Measurements from ENCODE around the gene NR5A2.

The NR5A2 gene

DNA sequence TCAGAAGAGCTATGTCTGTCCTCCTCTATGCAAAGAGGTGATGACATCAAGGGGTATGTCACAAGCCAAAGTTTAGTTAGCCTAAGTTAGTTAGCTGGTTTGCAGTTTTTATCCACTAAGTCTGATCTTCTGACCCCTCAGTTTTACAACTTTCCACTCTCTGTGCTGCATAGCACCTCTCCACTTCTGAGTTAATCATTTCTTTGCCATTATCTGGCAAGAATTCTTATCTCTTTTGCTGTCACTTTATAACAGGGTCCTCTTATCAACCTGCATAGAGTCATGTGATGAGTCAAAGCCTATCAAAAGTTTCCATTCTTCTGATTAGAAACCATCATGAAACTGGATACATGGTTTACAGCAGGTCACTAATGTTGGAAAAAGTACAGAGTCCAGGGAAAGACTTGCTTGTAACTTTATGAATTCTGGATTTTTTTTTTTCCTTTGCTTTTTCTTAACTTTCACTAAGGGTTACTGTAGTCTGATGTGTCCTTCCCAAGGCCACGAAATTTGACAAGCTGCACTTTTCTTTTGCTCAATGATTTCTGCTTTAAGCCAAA, at the start of gene NR5A2:
TSS of gene NR5A2 (plus strand) at position 447 of the 560 bp plus-strand sequence. CDS start 138 bp downstream, outside the sequence.
- no peak for DNase-seq

DNA sequence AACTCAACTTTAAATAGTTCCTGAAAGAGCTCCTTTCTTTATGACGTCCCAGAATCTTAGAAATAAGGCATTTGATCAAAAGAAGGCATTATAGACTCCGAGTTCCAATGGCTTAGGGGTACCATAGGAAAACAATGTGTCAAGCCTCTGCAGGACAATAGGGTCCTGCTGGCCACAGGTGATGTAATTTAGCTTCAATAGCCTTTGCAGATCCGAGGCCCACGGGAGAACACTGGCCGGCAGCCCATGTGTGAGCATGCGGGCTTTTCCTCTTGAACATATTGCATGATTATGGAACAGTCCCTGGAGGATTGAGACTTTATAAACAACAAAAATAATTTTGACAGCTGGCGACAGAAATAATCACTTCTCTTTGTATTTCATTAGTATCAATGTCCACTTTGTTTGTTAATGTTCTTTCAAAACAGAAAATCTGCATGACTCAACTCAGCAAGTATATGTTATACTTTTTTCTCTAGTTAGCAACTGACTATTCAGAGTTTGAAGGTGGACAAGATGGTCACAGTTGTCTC, 49.0 kb upstream of the NR5A2 start:
- no peak for DNase-seq

DNA sequence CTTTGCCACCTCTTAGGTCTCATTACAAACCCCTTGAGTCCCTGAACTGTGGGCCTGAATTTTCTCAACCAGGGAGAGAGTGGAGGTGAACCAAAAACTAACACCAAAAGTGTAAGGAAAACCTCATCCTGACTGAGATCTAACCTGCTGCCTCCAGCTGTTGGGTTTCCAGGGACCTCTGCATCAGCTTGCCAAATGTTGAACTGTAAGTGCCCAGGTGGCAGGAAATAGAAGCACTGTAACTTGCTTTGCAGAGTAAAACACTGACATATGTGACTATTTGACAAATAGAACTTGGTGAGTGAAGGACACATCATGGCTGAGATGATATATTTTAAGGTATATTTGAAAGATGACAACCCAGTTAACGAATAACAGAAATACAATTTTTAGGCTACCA, 48.4 kb upstream of the NR5A2 start:
- DNase-seq, result no peak

DNA sequence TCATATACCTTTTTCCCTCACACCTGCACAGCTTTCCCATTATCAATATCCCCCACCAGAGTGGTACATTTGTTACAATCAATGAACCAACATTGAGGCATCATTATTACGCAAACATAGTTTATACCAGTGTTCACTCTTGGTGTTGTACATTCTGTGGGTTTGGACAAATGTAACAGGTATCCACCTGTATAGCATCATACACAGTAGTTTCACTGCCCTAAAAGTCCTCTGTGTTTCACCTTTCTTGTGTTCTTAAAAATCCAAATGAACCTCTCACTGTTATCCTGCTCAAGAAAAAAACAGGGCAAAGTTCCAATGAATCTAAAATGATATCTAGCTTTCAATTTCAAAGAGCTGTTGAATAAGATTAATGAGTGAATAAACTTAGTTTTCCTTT, 45.9 kb upstream of the NR5A2 start:
- no peak for DNase-seq

DNA sequence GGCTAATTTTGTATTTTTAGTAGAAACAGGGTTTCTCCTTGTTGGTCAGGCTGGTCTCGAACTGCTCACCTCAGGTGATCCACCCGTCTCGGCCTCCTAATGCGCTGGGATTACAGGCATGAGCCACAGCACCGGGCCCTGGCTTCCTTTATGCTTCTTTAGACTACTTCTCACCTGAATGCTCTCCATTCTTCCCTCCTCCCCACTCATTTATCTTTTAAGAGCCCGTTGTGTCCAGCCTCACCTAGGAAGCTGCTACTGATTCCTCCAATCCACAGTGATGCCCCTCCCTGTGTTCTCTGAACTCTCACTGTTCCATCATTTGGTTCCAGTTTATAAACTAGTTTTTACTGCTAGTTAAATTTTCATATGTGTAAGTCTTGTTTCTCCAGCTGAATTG, 44.9 kb upstream of the NR5A2 start:
- DNase-seq, result no peak

DNA sequence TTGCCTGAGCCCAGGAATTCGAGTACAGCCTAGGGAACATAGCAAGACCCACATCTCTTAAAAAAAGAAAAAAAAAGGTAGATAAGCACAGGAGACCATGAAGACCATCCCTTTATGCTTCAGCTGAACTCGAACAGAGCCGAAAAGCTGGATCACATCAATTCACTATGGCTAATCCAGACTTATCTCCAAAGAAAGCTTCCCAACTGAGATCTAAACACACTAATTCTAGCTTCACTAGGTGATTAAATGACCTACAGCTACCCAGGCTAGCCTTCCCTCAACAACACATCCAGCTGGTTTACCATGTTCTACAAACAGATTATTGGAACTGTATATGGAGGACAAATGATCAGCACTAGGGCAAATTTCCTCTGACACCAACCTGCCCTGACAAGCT, 44.0 kb upstream of the NR5A2 start:
- DNase-seq, result no peak

DNA sequence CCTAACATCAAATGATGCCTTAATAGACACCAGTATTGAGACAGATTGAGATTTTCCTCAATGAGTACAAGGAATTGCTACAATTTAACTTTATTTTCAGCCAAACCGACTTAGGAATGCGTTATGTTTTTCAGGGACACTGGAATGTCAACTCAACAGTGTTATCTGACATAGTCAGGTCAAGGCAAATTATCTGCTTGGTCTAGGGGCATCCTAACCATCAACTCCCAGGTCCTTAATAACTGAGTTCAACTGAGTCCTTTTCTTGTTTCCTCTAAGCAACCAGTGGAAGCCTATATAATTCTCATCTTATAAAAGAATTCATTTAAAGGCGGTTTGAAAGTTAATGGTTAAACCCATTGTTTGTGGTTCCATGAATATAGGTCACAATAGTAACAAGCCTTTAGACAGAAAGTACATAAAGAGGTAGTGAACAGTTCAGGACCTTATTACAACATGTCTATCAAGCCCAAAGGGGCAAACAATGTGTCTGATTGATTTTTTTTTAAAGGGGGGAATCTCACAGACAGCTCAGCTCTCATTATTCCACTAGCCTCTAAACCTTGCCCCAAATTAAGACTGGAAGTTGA, 32.3 kb upstream of the NR5A2 start:
- no peak for DNase-seq

DNA sequence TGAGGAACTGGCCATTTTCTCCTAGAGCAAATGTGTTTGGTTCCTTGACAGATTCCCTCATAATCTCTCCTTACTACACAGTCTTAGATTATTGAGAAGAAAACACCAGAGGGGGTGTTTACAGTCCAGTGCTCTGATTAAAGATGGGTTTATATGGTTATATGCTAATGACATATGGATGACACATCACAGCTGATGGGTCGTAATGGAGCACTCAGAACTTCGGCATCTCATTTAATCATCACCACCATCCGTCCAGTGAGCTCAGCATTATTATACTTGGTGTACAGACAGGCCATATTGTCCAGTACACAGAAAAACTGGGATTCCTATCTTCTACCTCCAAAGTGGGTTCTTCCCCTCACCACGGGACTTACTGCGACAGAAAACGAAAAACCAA, 22.3 kb upstream of the NR5A2 start:
- DNase-seq, result no peak

DNA sequence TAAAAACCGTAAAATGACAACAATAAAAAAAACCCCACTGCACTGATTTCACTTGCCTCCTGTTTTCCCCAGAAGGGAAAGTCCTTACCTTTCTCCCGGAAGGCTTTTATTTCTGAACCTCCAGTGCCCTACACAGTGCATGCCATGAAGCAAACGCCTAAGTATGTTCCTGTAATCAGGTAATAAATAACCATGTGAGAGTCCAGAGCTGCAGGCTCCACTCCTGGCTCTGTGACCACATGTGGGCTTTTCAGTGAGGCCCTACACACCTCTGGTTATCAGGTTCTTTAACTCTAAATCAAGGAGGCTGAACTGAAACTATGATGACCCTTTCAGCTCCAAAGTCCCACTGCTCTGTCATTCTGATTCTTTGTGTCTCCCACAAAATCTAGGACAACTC, 20.8 kb upstream of the NR5A2 start:
- no peak for DNase-seq

DNA sequence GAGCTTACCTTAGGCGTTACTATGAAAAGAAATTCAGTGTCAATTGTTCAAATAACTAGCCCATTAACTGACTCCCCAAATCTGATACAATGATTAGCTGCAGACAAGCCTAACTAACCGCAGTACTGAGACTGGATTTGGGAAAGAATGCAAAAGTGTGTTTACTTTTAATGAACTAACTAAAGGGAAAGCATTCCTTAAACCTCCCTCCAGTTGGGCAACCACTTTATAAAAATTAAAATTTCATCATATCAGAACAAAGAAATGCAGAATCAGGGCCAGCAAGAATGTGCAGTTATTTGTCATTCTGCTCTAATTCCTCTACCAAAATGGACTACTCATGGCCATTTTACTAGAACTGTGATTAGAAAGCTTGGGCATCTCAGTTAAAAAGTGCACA, 11.7 kb upstream of the NR5A2 start:
- no peak for DNase-seq

DNA sequence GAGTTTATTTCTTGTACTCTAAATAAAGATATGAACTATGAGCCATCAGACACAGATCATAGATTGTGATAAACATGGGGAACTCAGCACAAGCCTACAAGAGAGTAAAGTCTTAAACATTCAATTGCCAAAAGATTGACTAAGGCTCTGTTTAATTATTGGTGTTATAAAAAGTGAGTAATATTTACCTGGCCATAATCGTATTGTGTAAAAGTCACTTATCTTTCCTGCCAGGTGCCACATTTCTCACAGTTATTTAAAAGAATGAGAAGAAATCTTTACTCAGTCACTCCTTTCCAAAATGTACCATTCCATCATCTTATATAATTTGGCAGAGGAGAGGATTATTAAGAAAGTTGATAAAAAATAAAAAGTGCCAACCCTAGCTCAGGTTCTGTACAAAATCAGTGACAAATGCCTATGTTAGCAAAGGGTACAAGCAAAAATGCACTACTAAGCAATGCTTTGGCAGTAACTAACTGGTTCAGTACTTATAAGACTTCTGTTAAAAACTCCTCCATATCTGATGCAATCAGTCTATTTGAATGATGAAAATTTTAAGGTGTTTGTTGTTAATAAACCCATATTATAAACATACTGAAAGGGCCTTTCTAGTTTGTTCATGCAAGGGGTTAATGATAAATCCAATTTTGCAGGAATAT, 5.8 kb upstream of the NR5A2 start:
- no peak for DNase-seq

DNA sequence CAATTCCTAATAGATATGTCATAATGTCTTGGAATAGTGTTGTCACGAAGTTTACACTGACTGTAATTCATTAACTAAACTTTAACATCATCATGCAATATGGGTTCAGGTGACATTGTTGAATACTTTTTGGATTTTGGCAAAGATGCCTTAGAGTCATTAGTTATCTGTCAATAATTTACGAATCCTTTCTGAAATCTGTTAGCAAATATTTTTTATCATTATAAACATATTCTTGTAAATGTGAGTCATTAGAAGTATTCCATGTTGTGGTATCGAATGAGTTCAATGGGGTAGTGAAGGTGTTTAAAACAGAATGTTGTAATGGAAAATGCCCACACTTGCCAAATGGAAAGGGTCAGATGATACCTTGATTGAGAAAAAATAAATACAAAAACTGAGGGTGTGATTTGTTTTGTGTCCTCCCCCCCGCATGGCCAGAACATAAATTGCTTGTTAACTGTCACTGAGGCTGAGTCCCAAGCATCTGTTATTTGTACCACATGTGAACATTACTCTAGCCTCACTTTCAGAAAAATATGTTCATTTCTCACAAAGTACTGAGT, 5.2 kb upstream of the NR5A2 start:
- DNase-seq, result no peak

DNA sequence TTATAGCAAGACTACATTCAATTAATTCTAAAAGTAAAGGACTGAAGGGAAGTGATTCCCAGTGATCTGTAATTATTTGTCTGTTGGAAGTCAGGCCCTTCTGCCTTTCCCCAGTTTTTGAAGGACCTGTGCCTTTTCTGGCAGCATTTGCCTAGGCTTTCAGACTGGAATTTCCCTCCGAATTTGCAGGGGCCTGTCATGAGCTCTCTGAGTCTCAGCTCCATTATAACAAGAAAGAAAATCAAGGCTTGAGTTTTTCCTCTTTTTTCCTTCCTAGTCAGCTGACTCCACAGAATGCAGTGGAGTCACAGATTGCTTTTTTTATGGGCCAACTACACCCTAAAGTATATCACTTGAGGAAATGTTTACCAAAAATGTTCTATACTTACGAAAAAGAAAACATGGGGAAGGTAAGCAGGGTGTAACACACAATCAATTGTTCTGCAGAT, 1.1 kb downstream of the NR5A2 start:
- DNase-seq, result no peak

DNA sequence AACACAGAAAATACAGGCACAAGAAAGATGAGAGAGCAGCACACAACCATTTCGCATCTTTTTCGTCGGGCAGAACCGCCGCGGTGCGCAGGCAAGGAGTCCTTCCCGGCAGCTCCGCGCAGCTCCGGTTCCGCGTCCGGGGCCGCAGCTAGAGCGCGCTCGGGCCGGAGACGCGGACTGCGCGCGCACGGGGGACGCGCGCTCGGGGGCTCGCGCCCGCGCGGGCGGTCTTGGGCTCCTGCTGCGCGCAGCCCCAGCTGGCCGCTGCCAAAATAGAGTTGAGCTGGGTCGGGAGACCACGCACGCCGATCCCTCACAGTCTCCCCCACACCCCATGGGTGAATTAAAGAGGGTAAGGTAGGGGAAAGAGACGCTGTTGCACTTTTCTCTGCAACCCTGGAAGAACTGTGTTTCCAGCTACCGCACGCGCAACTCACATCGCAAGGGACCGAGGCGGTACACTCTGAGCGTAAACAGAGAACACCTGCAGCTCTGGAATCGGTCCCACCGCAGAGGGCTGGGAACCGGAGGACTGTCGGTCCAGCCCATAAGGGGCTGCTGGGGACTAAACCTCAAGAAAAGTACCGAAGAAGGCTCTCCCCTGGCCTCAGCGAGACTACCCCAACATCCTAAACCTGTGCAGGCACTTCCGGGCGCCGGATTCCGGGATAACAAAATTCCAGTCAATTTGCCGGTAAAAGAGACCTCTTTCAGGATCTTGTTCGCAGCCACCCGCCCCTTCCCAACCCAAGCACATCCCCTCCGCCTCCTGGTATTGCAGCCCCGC, 1.7 kb downstream of the NR5A2 start:
- no peak for DNase-seq

DNA sequence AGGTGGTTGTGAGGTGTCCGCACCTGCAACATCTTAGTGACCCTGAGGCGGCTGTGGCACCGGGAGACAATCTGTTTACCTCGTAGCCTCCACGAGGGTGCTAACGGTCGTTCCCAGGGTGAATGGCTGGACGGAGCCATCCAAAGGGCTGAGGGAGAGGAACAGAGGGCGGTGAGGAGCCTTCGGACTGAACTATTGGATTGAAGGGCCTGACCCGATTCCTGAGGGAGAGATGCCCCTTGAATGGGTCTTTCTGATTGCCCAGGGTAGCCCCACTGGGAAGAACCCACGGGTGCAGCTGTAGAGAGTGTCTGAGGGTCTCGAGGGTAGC, 2.3 kb downstream of the NR5A2 start:
- DNase-seq, result no peak

DNA sequence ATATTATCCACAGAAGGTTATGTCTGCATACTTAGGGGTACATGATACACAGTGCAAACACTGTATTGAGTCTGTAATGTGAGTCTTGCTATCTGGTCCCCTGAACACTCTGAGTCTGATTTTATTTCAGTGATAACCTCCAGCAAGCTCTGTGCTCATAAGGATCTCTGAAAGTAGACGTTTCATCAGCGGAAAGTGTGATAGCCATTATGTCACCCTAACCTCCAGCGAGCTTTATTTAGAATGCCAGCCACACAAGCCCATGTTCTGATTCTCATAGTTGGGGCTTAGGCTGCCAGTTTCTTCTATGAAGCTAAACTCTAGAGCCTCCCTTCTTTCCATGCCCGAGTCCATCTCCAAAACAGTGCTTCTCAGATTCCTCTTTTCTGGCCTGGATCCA, 3.3 kb downstream of the NR5A2 start:
- DNase-seq, result no peak

DNA sequence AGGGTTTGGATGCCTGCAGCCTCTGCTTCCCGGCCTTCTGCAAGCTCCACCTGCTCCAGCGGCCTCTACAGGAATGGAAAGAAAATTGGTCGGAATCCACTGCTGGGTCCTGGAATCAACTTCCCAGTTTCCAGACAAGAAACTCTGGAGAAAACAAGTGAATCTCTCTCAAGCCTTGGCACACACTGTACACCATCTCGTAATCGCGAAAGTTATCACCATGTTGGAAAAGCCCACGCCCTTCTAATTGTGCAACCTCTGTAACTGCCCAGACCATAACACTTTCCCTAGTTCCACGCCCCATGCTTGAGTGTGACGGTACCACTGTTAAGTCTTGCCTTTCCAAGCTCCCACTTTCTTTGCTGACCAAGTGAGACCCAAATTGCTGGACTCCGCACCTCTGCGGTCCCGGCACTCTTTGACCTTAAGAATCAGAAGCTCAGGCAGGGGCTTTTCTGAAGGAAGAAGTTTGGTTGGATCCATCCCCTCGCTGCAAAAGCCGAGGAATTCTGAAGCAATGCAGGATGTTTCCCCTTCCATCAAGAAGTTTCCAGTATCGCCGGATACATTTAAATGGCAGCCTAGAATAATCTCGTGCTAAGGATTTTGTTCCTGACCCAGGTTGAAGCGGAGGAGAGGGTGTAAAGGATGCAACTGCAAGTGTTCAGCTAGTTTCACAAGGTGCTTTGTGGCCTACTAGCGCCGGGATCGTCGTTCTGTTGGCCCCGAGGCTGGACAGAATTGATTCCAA, 6.2 kb downstream of the NR5A2 start:
- no peak for DNase-seq

DNA sequence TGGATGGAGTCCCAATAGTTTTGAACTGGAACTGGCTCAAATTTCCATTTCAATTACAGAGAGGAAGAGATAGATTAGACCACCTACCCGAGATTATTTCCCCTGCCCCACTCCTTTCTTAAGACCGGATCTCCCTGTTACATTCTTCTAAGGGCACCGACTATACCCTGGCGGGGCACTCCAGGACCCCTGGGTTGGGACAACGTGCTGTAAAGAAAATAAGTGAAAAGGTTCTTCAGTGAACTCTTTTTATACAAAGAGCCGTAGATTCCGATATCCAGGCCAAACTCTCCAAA, 6.7 kb downstream of the NR5A2 start:
- DNase-seq, result no peak

DNA sequence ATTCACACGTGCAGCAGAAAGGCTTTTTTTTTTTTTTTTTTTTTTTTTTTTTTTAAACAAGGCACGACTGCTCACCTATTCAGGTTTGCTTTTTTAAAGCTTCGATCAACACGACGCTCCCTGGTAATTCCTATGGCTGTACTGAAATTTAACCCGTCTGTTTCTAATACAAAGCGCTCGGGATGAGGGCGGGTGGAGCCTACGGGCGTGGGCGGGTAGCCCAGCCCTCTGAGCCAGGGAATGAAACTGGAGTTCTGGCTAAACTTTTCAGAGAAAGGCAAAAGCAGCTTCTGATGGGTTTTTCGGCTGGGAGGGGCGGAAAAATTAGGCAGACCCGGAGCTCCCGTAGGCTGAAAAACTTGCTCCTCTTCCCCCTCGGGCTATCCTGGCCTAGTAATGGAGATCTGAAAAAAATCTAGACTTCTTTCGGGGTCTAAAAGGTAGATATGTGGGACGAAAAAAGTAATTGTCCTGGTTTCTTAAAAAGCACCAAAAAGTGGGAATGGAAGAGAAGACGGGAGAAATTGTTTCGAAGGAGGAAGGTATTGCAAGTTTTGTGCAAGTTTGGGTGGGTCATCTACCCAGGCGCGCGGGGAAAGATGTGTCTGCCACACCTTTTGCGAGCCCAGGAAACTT, 7.4 kb downstream of the NR5A2 start:
- DNase-seq, result no peak

DNA sequence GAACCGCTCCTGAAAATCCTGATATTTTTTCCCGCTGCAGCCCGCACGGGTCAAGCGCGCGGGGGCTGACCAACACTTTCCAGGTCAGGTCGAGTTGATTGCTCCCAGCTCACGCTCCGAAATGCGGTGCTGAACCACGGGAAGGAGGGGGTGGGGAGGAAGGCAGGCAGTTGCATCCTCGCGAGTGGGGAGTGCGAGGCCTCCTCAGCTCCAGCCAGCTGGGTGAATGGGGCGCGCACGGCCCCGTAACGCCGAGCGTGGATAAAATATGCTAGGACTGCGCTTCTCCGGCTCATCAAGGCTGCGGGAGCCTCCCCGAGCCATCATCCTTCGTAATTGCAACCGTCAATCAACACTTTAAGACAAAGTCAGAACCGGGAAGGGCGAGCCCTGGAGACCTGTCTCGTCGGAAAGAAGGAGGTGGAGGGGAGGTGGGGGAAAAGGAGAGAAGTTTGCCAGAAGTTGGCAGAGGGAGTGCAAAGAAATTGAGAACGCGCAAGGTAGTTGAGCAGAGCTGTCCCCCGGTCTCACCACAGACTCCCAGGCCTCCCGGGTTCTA, 8.0 kb downstream of the NR5A2 start:
- DNase-seq, result no peak

DNA sequence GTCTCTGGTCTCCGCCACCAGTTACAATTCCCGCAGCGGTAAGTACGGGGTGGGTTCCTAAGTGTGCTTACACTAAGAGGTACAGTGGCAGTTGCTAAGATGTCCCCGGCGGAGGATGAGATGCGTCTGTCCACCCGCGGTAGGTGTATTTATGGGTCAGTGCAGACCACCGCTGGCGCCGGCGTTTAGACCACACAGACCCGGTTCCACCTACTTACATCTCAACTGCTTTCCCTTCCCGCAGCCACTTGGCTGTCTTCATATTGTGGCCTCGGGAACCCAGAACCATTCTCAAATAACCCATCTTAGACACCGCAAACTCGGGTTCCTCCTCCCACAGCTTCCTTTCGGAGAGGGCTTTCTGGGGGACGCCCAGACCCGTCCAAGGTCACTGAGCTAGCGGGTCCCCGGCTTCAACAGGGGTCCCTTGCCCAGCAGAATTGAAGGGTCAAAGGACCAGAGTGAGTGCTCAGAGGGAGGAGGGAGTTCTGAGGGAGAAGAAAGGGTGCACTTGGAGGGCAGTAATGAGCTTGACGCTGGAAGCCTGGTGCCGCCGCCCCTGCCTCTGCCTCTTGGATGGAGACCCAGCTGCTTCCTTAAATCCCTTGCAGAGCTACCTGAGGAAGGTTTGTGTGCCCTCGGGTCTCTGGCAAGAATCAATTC, 8.6 kb downstream of the NR5A2 start:
- DNase-seq, result no peak

All from activated effector memory CD4-positive, alpha-beta T cell treated with Interleukin-2 at 50 U/mL for 16 hours (primary cell).